GM18499 (cell line): ENCODE data around the gene ABL1.

Experiments used
- ATAC-seq: cut with Tn5 transposase; IDR thresholded peaks from one replicate; pipeline ENCODE4 v1.9.1; 2021; ENCODE audit warnings: moderate number of reproducible peaks; ENCODE audit not compliant: insufficient read depth, unreplicated experiment

Gene ABL1

GRCh38 chr9:130913599-130914416 lies 78.8 kb downstream of the ABL1 start:
- ATAC-seq = no peak

GRCh38 chr9:130914417-130915095 lies 79.5 kb downstream of the ABL1 start:
- ATAC-seq = no peak

GRCh38 chr9:130915096-130915447 lies 80.0 kb downstream of the ABL1 start:
- no peak for ATAC-seq

- ATAC-seq = no peak
These were observed 82.3 kb downstream of the ABL1 start for GRCh38 chr9:130917168-130917960.

GRCh38 chr9:130918101-130918825 lies 83.2 kb downstream of the ABL1 start:
- no peak for ATAC-seq

- ATAC-seq = no peak
These were observed 83.9 kb downstream of the ABL1 start for GRCh38 chr9:130918826-130919558.

GRCh38 chr9:130919559-130920145 lies 84.6 kb downstream of the ABL1 start:
- no peak for ATAC-seq

- ATAC-seq = no peak
These were observed 85.2 kb downstream of the ABL1 start for GRCh38 chr9:130920233-130920632.

- ATAC-seq = no peak
These were observed 85.8 kb downstream of the ABL1 start for GRCh38 chr9:130920762-130921299.

- no peak for ATAC-seq
These were observed 86.4 kb downstream of the ABL1 start for GRCh38 chr9:130921300-130921988.

GRCh38 chr9:130921989-130922892 lies 87.2 kb downstream of the ABL1 start:
- no peak for ATAC-seq

- ATAC-seq = no peak
These were observed 88.0 kb downstream of the ABL1 start for GRCh38 chr9:130922893-130923610.

- no peak for ATAC-seq
These were observed 88.8 kb downstream of the ABL1 start for GRCh38 chr9:130923611-130924447.

- no peak for ATAC-seq
These were observed 89.4 kb downstream of the ABL1 start for GRCh38 chr9:130924448-130924788.

GRCh38 chr9:130925050-130925678 lies 90.1 kb downstream of the ABL1 start:
- ATAC-seq = no peak

GRCh38 chr9:130927338-130927737 lies 92.3 kb downstream of the ABL1 start:
- ATAC-seq = no peak
